NT2/D1 (cell line): ENCODE results near the gene ADAMTS18.

Experiments
- DNase-seq: peaks from one replicate; pipeline ENCODE4 v3.0.0-alpha.2; 2011; ENCODE audit warnings: low read depth, low spot score
- H3K27me3 ChIP-seq: 2 replicates; pipeline ENCODE4 v1.6.0; 2011; ENCODE audit warnings: mild to moderate bottlenecking; ENCODE audit not compliant: insufficient read length, insufficient read depth
- H3K36me3 ChIP-seq: 2 replicates; pipeline ENCODE4 v1.6.1; 2011; ENCODE audit warnings: mild to moderate bottlenecking, low read length, mixed read lengths; ENCODE audit not compliant: insufficient read depth, insufficient read length
- H3K4me1 ChIP-seq: 2 replicates; pipeline ENCODE4 v1.5.1; 2011; ENCODE audit not compliant: insufficient read depth, insufficient read length
- H3K4me3 ChIP-seq: 2 replicates; pipeline ENCODE4 v1.5.1; 2011; ENCODE audit warnings: low read depth; ENCODE audit not compliant: insufficient read length
- H3K9ac ChIP-seq: 2 replicates; pipeline ENCODE4 v1.6.0; 2011; ENCODE audit warnings: low read depth; ENCODE audit not compliant: insufficient read length
- H3K9me3 ChIP-seq: 2 replicates; pipeline ENCODE4 v1.5.1; 2011; ENCODE audit warnings: mild to moderate bottlenecking, low read length; ENCODE audit not compliant: insufficient read depth
- SUZ12 ChIP-seq: IDR thresholded peaks from 2 replicates; pipeline ENCODE4 v1.6.1; 2011; ENCODE audit not compliant: insufficient read length, insufficient read depth; ENCODE audit errors: extremely low read depth
- YY1 ChIP-seq: IDR thresholded peaks from 2 replicates; pipeline ENCODE4 v1.6.1; 2011; ENCODE audit not compliant: insufficient read length, insufficient read depth
- ZNF274 ChIP-seq: IDR thresholded peaks from 2 replicates; pipeline ENCODE4 v1.6.1; 2011; ENCODE audit warnings: mild to moderate bottlenecking, low read depth, low read length

Gene ADAMTS18

GRCh38 chr16:77327717-77328116 lies 107.1 kb downstream of the ADAMTS18 start:
- no peak for DNase-seq
- Histone ChIP-seq H3K9me3 (no peaks in the 10 kb centered on the region), H3K4me1 (no peaks in the 10 kb centered on the region), H3K4me3 (no peak overlapping the region), H3K9ac (no peak overlapping the region), H3K27me3 (no peaks in the 10 kb centered on the region), H3K36me3 (no peaks in the 10 kb centered on the region)
- TF ChIP-seq YY1 (no peak), SUZ12 (no peak), ZNF274 (no peak)

- no peaks in the 10 kb centered on the region for H3K27me3 ChIP-seq
- no peaks in the 10 kb centered on the region for H3K36me3 ChIP-seq
- no peak for TF ChIP-seq SUZ12
- no peak for TF ChIP-seq ZNF274
- TF ChIP-seq YY1: no peak
- no peak overlapping the region for H3K9ac ChIP-seq
- H3K9me3 ChIP-seq: no peaks in the 10 kb centered on the region
- H3K4me3 ChIP-seq: no peak overlapping the region
- DNase-seq: no peak
- no peaks in the 10 kb centered on the region for H3K4me1 ChIP-seq
These were observed 110.1 kb downstream of the ADAMTS18 start for GRCh38 chr16:77324729-77325128.

- no peaks in the 10 kb centered on the region for H3K4me1 ChIP-seq
- DNase-seq: no peak
- TF ChIP-seq ZNF274: no peak
- no peak for TF ChIP-seq SUZ12
- no peak for TF ChIP-seq YY1
- H3K36me3 ChIP-seq: no peaks in the 10 kb centered on the region
- no peaks in the 10 kb centered on the region for H3K27me3 ChIP-seq
- H3K9ac ChIP-seq: no peak overlapping the region
- H3K9me3 ChIP-seq: no peaks in the 10 kb centered on the region
- no peak overlapping the region for H3K4me3 ChIP-seq
These were observed 111.1 kb downstream of the ADAMTS18 start for GRCh38 chr16:77323695-77324094.

- TF ChIP-seq YY1: no peak
- no peak for TF ChIP-seq SUZ12
- TF ChIP-seq ZNF274: no peak
- H3K27me3 ChIP-seq: no peaks in the 10 kb centered on the region
- no peaks in the 10 kb centered on the region for H3K9me3 ChIP-seq
- H3K9ac ChIP-seq: no peak overlapping the region
- no peak overlapping the region for H3K4me3 ChIP-seq
- DNase-seq: no peak
- H3K4me1 ChIP-seq: no peaks in the 10 kb centered on the region
- no peaks in the 10 kb centered on the region for H3K36me3 ChIP-seq
These were observed 112.1 kb downstream of the ADAMTS18 start for GRCh38 chr16:77322757-77323156.

GRCh38 chr16:77317059-77317458 lies 117.8 kb downstream of the ADAMTS18 start:
- Histone ChIP-seq H3K9me3 (no peaks in the 10 kb centered on the region), H3K36me3 (no peaks in the 10 kb centered on the region), H3K4me3 (no peak overlapping the region), H3K4me1 (no peaks in the 10 kb centered on the region), H3K27me3 (no peaks in the 10 kb centered on the region), H3K9ac (no peak overlapping the region)
- TF ChIP-seq SUZ12 (no peak), ZNF274 (no peak), YY1 (no peak)
- DNase-seq: no peak

GRCh38 chr16:77310877-77311276 lies 124.0 kb downstream of the ADAMTS18 start:
- H3K9me3 ChIP-seq: no peaks in the 10 kb centered on the region
- no peak for DNase-seq
- no peak overlapping the region for H3K4me3 ChIP-seq
- no peaks in the 10 kb centered on the region for H3K27me3 ChIP-seq
- no peak overlapping the region for H3K9ac ChIP-seq
- TF ChIP-seq ZNF274 (no peak), YY1 (no peak)
- no peaks in the 10 kb centered on the region for H3K36me3 ChIP-seq
- H3K4me1 ChIP-seq: no peaks in the 10 kb centered on the region

GRCh38 chr16:77308163-77308561 lies 126.7 kb downstream of the ADAMTS18 start:
- H3K36me3 ChIP-seq: no peaks in the 10 kb centered on the region
- H3K4me3 ChIP-seq: no peak overlapping the region
- no peak for TF ChIP-seq ZNF274
- TF ChIP-seq SUZ12: no peak
- TF ChIP-seq YY1: no peak
- DNase-seq: no peak
- H3K9me3 ChIP-seq: no peaks in the 10 kb centered on the region
- no peaks in the 10 kb centered on the region for H3K27me3 ChIP-seq
- no peak overlapping the region for H3K9ac ChIP-seq
- H3K4me1 ChIP-seq: no peaks in the 10 kb centered on the region
